Activated naive CD8-positive, alpha-beta T cell (primary cell): ENCODE data around the gene FNTB.

Source experiments
- H3K27ac Mint-ChIP-seq: one replicate; pipeline ENCODE4 v1.8.0; 2021; ENCODE audit warnings: mixed read lengths
- H3K27me3 Mint-ChIP-seq: one replicate; pipeline ENCODE4 v1.8.0; 2021; ENCODE audit warnings: mixed read lengths
- H3K36me3 Mint-ChIP-seq: one replicate; pipeline ENCODE4 v1.8.0; 2021; ENCODE audit warnings: mixed read lengths
- H3K4me1 Mint-ChIP-seq: one replicate; pipeline ENCODE4 v1.8.0; 2021; ENCODE audit warnings: low read depth, mixed read lengths
- H3K4me3 Mint-ChIP-seq: one replicate; pipeline ENCODE4 v1.8.0; 2021; ENCODE audit warnings: mild to moderate bottlenecking, mixed read lengths
- H3K9me3 Mint-ChIP-seq: one replicate; pipeline ENCODE4 v1.8.0; 2021; ENCODE audit warnings: low read depth, mixed read lengths

Gene FNTB

GRCh38 chr14:64947710-64948611 lies 38.7 kb upstream of the FNTB start:
- no peak overlapping the region for H3K4me3 Mint-ChIP-seq
- H3K36me3 Mint-ChIP-seq: peaks cover 2% of the 10 kb centered on the region
- no peak overlapping the region for H3K27ac Mint-ChIP-seq
- no peaks in the 10 kb centered on the region for H3K9me3 Mint-ChIP-seq
- H3K27me3 Mint-ChIP-seq: no peaks in the 10 kb centered on the region
- peaks cover 39% of the 10 kb centered on the region for H3K4me1 Mint-ChIP-seq

GRCh38 chr14:64948612-64949210 lies 38.0 kb upstream of the FNTB start:
- Mint-ChIP-seq H3K4me3 (no peak overlapping the region), H3K27ac (no peak overlapping the region), H3K27me3 (no peaks in the 10 kb centered on the region), H3K9me3 (no peaks in the 10 kb centered on the region), H3K36me3 (peaks cover 2% of the 10 kb centered on the region), H3K4me1 (peaks cover 33% of the 10 kb centered on the region)

GRCh38 chr14:64950889-64951288 lies 35.8 kb upstream of the FNTB start:
- H3K9me3 Mint-ChIP-seq: no peaks in the 10 kb centered on the region
- no peak overlapping the region for H3K27ac Mint-ChIP-seq

GRCh38 chr14:64951291-64951690 lies 35.4 kb upstream of the FNTB start:
- peak overlapping the region; percentile 34 for H3K27ac Mint-ChIP-seq
- H3K9me3 Mint-ChIP-seq: no peaks in the 10 kb centered on the region
- H3K4me3 Mint-ChIP-seq: no peak overlapping the region
- no peaks in the 10 kb centered on the region for H3K27me3 Mint-ChIP-seq
- H3K36me3 Mint-ChIP-seq: peaks cover 2% of the 10 kb centered on the region
- peaks cover 17% of the 10 kb centered on the region for H3K4me1 Mint-ChIP-seq

More at GRCh38 chr14:64950889-64951288, 35.8 kb upstream of the FNTB start:
- Mint-ChIP-seq H3K4me3 (no peak overlapping the region), H3K36me3 (peaks cover 2% of the 10 kb centered on the region), H3K27me3 (no peaks in the 10 kb centered on the region), H3K4me1 (peaks cover 20% of the 10 kb centered on the region)

- no peak overlapping the region for H3K4me3 Mint-ChIP-seq
- no peaks in the 10 kb centered on the region for H3K9me3 Mint-ChIP-seq
- peaks cover 13% of the 10 kb centered on the region for H3K4me1 Mint-ChIP-seq
- H3K36me3 Mint-ChIP-seq: peaks cover 2% of the 10 kb centered on the region
- no peak overlapping the region for H3K27ac Mint-ChIP-seq
- H3K27me3 Mint-ChIP-seq: no peaks in the 10 kb centered on the region
Measured at GRCh38 chr14:64951724-64952123, 35.0 kb upstream of the FNTB start.

- no peaks in the 10 kb centered on the region for H3K9me3 Mint-ChIP-seq
Measured at GRCh38 chr14:64952598-64953309, 33.9 kb upstream of the FNTB start.

GRCh38 chr14:64953310-64953654 lies 33.4 kb upstream of the FNTB start:
- H3K4me1 Mint-ChIP-seq: peaks cover 9% of the 10 kb centered on the region

More at GRCh38 chr14:64952598-64953309, 33.9 kb upstream of the FNTB start:
- Mint-ChIP-seq H3K36me3 (peaks cover 2% of the 10 kb centered on the region), H3K27me3 (no peaks in the 10 kb centered on the region), H3K4me1 (peaks cover 9% of the 10 kb centered on the region), H3K27ac (peak overlapping the region; percentile 4), H3K4me3 (no peak overlapping the region)

GRCh38 chr14:64953661-64954060 lies 33.0 kb upstream of the FNTB start:
- Mint-ChIP-seq H3K27me3 (no peaks in the 10 kb centered on the region), H3K27ac (no peak overlapping the region), H3K4me3 (no peak overlapping the region), H3K4me1 (peaks cover 9% of the 10 kb centered on the region), H3K9me3 (no peaks in the 10 kb centered on the region), H3K36me3 (peaks cover 2% of the 10 kb centered on the region)

More at GRCh38 chr14:64953310-64953654, 33.4 kb upstream of the FNTB start:
- no peak overlapping the region for H3K4me3 Mint-ChIP-seq
- no peaks in the 10 kb centered on the region for H3K9me3 Mint-ChIP-seq
- H3K27me3 Mint-ChIP-seq: no peaks in the 10 kb centered on the region
- no peak overlapping the region for H3K27ac Mint-ChIP-seq
- peaks cover 2% of the 10 kb centered on the region for H3K36me3 Mint-ChIP-seq

GRCh38 chr14:64954491-64955240 lies 32.0 kb upstream of the FNTB start:
- H3K27me3 Mint-ChIP-seq: no peaks in the 10 kb centered on the region
- H3K9me3 Mint-ChIP-seq: no peaks in the 10 kb centered on the region
- H3K36me3 Mint-ChIP-seq: peaks cover 2% of the 10 kb centered on the region
- no peak overlapping the region for H3K27ac Mint-ChIP-seq
- H3K4me1 Mint-ChIP-seq: peaks cover 9% of the 10 kb centered on the region
- no peak overlapping the region for H3K4me3 Mint-ChIP-seq

GRCh38 chr14:64955297-64955696 lies 31.4 kb upstream of the FNTB start:
- no peak overlapping the region for H3K4me3 Mint-ChIP-seq
- no peaks in the 10 kb centered on the region for H3K9me3 Mint-ChIP-seq
- H3K36me3 Mint-ChIP-seq: peaks cover 2% of the 10 kb centered on the region
- H3K27me3 Mint-ChIP-seq: no peaks in the 10 kb centered on the region
- H3K27ac Mint-ChIP-seq: no peak overlapping the region
- peaks cover 9% of the 10 kb centered on the region for H3K4me1 Mint-ChIP-seq

- Mint-ChIP-seq H3K4me1 (peaks cover 11% of the 10 kb centered on the region), H3K4me3 (no peak overlapping the region), H3K27me3 (no peaks in the 10 kb centered on the region), H3K9me3 (no peaks in the 10 kb centered on the region), H3K27ac (no peak overlapping the region), H3K36me3 (no peaks in the 10 kb centered on the region)
Measured at GRCh38 chr14:64956697-64957406, 29.8 kb upstream of the FNTB start.

GRCh38 chr14:64958201-64958600 lies 28.5 kb upstream of the FNTB start:
- Mint-ChIP-seq H3K4me1 (peaks cover 1% of the 10 kb centered on the region), H3K27ac (no peak overlapping the region), H3K9me3 (no peaks in the 10 kb centered on the region), H3K27me3 (no peaks in the 10 kb centered on the region), H3K4me3 (no peak overlapping the region), H3K36me3 (no peaks in the 10 kb centered on the region)

GRCh38 chr14:64958743-64959142 lies 28.0 kb upstream of the FNTB start:
- Mint-ChIP-seq H3K27ac (no peak overlapping the region), H3K9me3 (no peaks in the 10 kb centered on the region), H3K27me3 (no peaks in the 10 kb centered on the region), H3K4me1 (peaks cover 1% of the 10 kb centered on the region), H3K36me3 (no peaks in the 10 kb centered on the region), H3K4me3 (no peak overlapping the region)

GRCh38 chr14:64960762-64961276 lies 25.9 kb upstream of the FNTB start:
- Mint-ChIP-seq H3K27ac (no peak overlapping the region), H3K4me3 (no peak overlapping the region), H3K36me3 (peaks cover 2% of the 10 kb centered on the region), H3K4me1 (peaks cover 1% of the 10 kb centered on the region), H3K9me3 (no peaks in the 10 kb centered on the region), H3K27me3 (no peaks in the 10 kb centered on the region)
